ENCODE results near the gene NGF.

Gene NGF

DNA sequence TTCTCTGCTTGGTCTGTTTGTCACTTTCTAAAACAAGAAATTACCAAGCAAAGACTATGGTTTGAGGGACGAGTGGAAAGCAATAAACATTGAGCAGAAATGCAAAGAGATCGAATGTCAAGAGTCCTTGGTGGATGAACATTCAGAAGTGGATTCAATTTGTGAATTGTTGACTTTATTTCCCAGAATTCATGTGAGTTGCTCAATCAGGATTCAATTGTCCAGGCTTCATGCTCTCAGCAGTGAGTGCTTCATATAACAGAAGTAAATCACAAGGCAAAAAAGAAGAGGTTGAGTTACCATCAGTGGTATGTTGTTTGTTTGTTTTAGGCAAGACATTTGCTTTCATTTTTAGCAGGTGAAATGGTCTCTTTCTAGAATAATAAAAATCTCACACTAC is 31.9 kb downstream of the NGF start:
- Mint-ChIP-seq H3K4me1 (no peaks in the 10 kb centered on the region), H3K36me3 (no peaks in the 10 kb centered on the region), H3K4me3 (no peak overlapping the region), H3K9me3 (peaks cover 3% of the 10 kb centered on the region), H3K27ac (no peak overlapping the region)
- no peak for ATAC-seq
- DNase-seq (ENCODE audit: low spot score in 2 of 2) = no peak

DNA sequence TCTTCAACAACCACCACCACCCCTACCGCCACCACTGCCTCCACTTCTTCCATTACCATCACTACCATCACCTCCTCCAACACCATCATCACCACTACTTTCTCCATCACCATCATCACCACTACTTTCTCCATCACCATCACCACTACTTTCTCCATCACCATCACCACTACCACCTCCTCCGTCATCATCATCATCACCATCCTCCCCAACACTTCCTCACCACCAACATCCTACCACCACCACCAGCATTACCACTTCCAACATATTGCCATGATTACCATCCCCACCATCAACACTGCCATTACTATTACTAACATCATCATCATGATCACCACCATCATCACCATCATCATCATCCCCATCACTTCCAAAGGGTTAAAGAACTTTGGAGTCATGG is 34.7 kb downstream of the NGF start:
- Mint-ChIP-seq H3K4me1 (no peaks in the 10 kb centered on the region), H3K9me3 (peaks cover under 1% of the 10 kb centered on the region), H3K4me3 (no peak overlapping the region), H3K36me3 (no peaks in the 10 kb centered on the region), H3K27ac (no peak overlapping the region)
- no peak for ATAC-seq
- DNase-seq (ENCODE audit: low spot score in 2 of 2) = no peak

DNA sequence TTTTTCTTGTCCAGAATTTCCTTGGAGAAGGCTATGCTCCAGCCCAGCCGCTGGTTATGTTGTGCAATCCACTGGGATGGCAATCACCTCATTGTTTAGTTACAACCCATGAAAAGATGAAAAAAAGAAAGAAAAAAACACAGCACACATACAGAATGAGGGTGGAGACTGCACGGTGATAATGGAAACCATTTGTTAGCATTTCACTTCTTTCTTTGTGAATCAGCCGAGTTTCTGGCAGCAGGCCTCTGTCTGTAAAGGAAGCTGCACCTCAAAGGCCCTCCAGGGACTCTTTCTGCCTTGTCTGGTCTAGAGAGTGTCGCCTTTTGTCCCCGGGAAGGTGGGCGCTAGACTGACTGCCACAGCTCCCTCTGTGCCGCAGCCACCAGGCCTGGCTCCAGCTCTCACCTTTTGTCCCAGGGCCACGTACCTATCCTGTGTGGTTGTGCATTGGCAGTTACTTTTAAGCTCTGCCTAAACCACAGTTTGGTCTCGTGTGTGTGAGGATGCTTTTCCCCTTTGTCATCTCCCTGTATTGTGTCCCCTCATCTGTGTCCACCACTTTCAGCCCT is 35.6 kb downstream of the NGF start:
- H3K9me3 Mint-ChIP-seq = no peaks in the 10 kb centered on the region
- H3K36me3 Mint-ChIP-seq = no peaks in the 10 kb centered on the region
- no peak for DNase-seq (ENCODE audit: low spot score in 2 of 2)
- no peak overlapping the region for H3K27ac Mint-ChIP-seq
- ATAC-seq = no peak
- H3K4me3 Mint-ChIP-seq = no peak overlapping the region
- no peaks in the 10 kb centered on the region for H3K4me1 Mint-ChIP-seq

DNA sequence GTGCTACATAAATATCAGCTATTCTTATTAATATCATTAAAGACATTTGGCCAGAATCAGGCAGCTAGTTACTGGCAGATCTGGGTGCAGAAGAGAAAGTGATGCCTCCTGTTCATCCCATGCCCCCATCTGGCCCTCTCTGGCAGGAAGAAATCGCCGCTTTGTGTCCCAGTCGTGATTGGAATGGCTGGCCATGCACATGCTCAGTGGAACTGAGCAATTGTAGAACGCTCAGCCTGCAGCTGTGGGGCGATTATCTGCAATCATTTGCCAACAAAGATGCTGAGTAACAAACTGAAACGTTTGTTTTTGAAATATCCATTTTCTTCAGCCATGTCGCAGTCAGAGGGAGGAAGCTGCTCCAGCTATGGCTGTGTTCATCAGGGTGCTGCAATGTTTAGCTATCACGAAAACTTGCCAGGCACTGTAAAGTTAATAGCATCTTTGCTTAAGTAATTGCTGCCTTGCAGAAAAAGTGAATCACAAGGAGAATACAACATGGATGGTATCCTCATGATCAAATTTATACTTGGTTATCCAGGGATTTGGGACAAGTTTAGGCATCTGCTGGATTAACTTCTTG is 36.5 kb downstream of the NGF start:
- H3K4me3 Mint-ChIP-seq = no peak overlapping the region
- ATAC-seq (no peak), DNase-seq (ENCODE audit: low spot score in 2 of 2) (no peak)
- H3K36me3 Mint-ChIP-seq = no peaks in the 10 kb centered on the region
- no peaks in the 10 kb centered on the region for H3K9me3 Mint-ChIP-seq
- no peak overlapping the region for H3K27ac Mint-ChIP-seq
- H3K4me1 Mint-ChIP-seq = no peaks in the 10 kb centered on the region

DNA sequence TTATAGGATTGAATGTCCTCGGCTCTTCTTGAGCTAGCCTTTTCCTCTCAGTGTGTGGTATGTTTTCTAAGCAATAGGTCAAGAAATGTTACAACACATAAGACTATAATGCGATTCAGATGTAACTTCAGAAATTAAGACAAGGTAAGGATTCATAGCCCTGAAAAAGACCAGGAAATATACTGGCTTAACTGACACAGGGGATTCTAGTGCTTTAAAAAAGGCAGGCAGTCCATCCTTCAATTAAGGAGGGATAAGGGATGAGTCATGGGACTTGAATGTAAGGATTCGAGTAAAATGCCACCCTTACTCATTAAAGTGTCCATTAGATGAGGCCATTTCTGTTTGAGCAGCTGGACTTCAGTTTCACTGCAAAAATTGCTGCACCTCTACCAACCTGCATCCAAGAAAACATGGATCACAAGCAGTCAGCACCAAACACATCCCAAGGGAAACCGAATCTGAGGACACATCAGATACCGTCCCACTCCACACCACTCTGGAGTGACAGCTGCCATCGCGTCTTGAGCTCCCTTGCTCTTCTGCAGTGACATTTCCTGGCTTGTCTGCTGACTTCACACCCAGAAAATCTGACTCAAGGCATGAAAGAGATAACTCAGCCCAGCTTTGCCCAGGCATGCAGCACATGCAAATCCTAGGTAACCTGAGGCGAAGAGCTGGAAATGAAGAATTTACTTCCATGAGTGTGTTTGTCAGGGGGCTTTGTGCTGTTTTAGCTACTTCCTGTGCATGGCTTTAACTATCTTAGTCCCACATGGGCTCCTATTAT is 37.8 kb downstream of the NGF start:
- Mint-ChIP-seq H3K9me3 (no peaks in the 10 kb centered on the region), H3K4me1 (no peaks in the 10 kb centered on the region), H3K36me3 (no peaks in the 10 kb centered on the region), H3K27ac (no peak overlapping the region), H3K4me3 (no peak overlapping the region)
- no peak for ATAC-seq
- no peak for DNase-seq (ENCODE audit: low spot score in 2 of 2)

DNA sequence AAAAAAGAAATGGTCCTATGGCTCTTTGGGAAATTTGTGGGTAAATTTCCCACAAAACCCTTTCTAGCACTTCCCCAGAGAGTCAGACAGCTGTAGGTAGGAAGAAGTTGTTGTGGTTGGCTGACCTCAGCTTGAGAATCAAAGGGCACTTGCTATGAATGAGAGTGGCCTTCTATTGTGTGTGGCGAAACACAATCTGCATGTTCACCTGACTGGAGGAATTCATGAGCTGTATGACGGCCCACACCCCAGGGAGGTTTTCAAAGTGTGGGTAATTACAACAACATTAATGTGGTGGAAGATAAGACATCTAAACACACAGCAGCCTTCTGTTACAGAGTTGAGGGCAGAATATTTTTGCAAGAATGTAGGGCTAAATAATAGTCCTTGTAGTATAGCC is 38.8 kb downstream of the NGF start:
- no peak for DNase-seq (ENCODE audit: low spot score in 2 of 2)
- Mint-ChIP-seq H3K4me1 (no peaks in the 10 kb centered on the region), H3K27ac (no peak overlapping the region)

DNA sequence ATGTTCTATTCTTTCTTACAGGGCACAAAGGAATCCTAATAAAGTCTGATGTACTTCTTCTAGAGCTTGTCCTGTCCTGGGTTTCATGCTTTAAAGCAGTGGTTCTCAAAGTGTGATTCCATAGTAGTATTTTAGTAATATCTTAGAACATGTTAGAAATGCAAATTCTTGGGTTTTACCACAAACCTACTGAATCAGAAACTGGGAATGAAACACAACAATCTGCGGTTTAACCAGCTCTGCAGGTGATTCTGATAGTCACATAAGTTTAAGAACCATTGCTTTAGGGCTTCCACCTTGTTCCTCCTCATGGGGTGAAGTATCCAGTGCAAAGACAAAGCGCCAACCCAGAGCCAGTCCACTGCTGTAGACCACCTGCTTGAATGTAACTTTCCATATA is 41.1 kb downstream of the NGF start:
- Mint-ChIP-seq H3K9me3 (no peaks in the 10 kb centered on the region), H3K36me3 (no peaks in the 10 kb centered on the region), H3K4me3 (no peak overlapping the region), H3K4me1 (no peaks in the 10 kb centered on the region), H3K27ac (no peak overlapping the region)
- DNase-seq (ENCODE audit: low spot score in 2 of 2) (no peak), ATAC-seq (no peak)

More for the DNA sequence above, 38.8 kb downstream of the NGF start:
- Mint-ChIP-seq H3K9me3 (no peaks in the 10 kb centered on the region), H3K4me3 (no peak overlapping the region), H3K36me3 (no peaks in the 10 kb centered on the region)
- no peak for ATAC-seq

DNA sequence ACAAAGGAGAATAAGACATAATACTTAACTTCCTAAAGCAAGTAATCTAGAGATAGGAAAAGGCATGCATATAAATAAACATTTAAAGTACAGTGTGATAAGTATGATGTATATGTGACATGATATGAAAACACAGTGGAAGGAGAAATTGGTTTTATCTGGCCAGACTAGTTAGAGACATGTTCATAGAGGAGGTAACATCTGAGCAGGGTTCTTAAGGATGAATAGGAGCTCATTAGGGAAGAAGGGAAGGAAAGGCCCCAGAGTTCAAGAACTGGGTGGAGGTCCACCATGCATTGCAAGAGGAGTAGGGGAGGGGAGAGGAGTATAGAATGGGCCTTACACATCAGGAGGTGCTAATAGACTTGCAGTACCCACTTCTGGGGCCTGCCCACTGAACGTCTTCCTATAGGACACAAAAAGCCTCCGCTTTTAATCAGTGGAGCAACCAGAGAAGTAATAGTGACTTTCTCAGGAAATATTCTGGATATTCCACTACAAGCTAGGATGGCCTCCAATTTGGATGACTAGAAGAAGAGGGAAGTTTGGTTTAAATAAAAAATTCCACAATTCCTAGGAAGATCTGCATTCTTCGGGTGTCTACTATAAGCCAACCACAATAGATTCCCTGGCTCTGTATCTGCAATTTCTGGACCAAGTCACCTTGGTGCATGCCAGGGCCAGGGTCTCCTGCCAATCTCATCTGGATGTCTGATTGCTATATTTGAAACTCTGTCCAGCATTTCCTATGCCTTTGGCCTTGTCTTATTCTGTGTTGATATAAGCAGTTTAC is 41.9 kb downstream of the NGF start:
- no peak for DNase-seq (ENCODE audit: low spot score in 2 of 2)
- no peak overlapping the region for H3K27ac Mint-ChIP-seq

DNA sequence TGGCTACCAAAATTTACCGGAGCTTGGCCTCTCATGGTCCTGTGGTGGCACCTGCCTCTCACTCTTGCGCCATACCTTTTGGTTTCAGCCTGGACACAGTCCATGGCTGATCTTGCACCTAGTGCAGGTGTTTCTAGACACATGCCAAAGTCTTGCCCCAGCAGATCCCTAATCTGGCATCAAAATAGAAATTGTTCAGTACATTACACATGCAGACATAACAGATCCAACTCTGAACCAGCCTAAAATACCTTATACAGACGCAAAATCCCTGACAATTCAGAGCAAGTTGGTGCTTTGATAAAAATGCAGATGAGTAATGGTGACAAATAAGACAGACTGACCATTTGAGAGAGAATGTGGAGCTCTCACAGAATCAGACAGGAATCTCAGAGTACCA is 44.1 kb downstream of the NGF start:
- no peak for ATAC-seq
- H3K4me1 Mint-ChIP-seq = no peaks in the 10 kb centered on the region

More for the DNA sequence above, 41.9 kb downstream of the NGF start:
- no peak for ATAC-seq
- no peak overlapping the region for H3K4me3 Mint-ChIP-seq
- H3K36me3 Mint-ChIP-seq = no peaks in the 10 kb centered on the region
- H3K4me1 Mint-ChIP-seq = no peaks in the 10 kb centered on the region
- no peaks in the 10 kb centered on the region for H3K9me3 Mint-ChIP-seq

DNA sequence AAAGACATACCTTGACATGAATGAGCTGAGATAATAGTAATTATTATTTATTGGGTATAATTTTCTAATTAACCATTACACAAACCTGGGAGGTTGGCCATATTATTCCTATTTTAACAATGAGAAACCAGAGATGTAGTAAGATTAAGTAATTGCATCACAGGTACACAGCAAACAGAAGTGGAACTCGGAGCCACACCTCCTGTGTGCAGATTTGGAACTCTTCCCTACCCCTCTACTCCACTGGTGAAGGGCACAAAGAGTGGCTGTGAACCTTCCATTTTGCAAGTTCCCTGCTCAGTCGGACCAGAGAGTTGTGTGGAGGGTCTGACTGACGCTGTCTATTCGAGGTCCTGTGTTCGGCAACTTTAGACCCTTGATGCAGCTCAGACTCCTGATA is 45.0 kb downstream of the NGF start:
- Mint-ChIP-seq H3K36me3 (no peaks in the 10 kb centered on the region), H3K9me3 (no peaks in the 10 kb centered on the region), H3K4me1 (no peaks in the 10 kb centered on the region), H3K4me3 (no peak overlapping the region), H3K27ac (no peak overlapping the region)
- ATAC-seq (no peak), DNase-seq (ENCODE audit: low spot score in 2 of 2) (no peak)

More for the DNA sequence above, 44.1 kb downstream of the NGF start:
- H3K9me3 Mint-ChIP-seq = no peaks in the 10 kb centered on the region
- H3K27ac Mint-ChIP-seq = no peak overlapping the region
- no peak overlapping the region for H3K4me3 Mint-ChIP-seq
- H3K36me3 Mint-ChIP-seq = no peaks in the 10 kb centered on the region
- no peak for DNase-seq (ENCODE audit: low spot score in 2 of 2)

DNA sequence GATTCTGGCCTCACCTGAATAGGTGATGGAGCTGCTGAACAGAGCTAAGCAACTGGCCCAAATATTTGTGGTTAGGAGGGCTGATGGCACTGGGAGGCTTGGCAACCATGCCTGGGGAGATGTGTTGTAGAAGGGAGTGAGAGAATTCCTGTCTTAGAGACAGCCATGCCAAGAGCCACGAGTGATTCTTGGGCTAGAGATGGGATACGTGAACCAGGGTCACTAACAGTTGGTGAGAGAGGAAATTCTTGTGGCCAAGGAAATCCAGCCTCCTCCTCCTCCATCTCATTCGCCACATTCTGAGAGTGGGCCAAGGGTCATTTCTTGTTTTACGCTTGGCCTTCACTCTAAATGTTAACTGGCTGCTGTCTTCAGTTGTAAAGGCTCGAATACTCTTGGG is 46.3 kb downstream of the NGF start:
- DNase-seq (ENCODE audit: low spot score in 2 of 2) = no peak
- H3K9me3 Mint-ChIP-seq = no peaks in the 10 kb centered on the region
- no peaks in the 10 kb centered on the region for H3K4me1 Mint-ChIP-seq
- H3K27ac Mint-ChIP-seq = no peak overlapping the region
- H3K36me3 Mint-ChIP-seq = no peaks in the 10 kb centered on the region
- H3K4me3 Mint-ChIP-seq = no peak overlapping the region
- no peak for ATAC-seq

DNA sequence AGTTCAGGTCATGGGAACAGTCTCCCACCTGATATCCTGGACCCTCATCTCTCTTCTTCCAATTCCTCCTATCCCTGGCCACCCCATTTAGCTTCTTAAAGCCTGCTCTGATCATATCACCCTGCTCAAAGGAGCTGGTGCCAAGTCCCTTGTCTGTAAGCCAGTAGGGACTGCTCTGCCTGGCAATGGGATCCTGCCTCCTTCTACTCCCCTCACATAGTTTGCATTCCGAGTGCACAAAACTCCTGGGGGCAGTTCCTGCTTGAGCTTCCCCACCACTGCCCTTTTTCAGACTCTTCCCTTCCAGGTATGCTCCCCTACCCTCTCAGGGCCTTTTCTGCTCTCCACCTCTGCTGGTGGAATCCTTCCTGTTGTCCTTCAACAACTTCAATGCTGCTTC is 48.1 kb downstream of the NGF start:
- Mint-ChIP-seq H3K9me3 (no peaks in the 10 kb centered on the region), H3K27ac (no peak overlapping the region), H3K36me3 (no peaks in the 10 kb centered on the region), H3K4me1 (no peaks in the 10 kb centered on the region), H3K4me3 (no peak overlapping the region)
- ATAC-seq (no peak), DNase-seq (ENCODE audit: low spot score in 2 of 2) (no peak)

DNA sequence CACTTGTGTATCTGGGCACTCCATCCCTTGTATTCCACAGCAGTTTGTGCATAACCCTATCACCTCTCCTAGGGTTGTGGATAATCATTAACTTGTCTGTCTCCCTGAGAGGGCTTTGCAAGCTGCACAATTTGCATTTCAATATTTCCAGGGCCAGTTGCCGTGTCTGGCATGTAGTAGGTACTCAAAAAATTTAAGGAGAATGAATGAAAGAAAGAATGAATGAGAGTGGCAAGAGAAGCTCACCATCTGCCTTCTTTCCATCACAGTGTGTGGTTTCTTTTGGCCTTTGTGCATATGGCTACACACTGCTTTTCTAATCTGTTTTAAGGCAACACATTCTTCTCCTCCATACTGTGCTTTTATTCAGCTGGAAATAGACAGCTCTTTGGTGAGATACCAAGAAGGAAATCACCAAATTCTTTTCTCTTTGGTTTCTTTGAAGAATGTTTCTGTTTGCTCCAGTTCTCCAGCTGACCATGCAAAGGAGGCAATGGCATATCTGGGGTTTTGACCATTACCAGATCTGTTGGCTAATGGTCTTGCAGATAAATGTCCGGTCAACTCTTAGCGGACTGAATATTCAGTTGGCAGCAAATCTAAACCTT is 49.4 kb downstream of the NGF start:
- Mint-ChIP-seq H3K36me3 (no peaks in the 10 kb centered on the region), H3K4me1 (no peaks in the 10 kb centered on the region), H3K27ac (no peak overlapping the region), H3K9me3 (no peaks in the 10 kb centered on the region), H3K4me3 (no peak overlapping the region)
- ATAC-seq = no peak
- no peak for DNase-seq (ENCODE audit: low spot score in 2 of 2)

DNA sequence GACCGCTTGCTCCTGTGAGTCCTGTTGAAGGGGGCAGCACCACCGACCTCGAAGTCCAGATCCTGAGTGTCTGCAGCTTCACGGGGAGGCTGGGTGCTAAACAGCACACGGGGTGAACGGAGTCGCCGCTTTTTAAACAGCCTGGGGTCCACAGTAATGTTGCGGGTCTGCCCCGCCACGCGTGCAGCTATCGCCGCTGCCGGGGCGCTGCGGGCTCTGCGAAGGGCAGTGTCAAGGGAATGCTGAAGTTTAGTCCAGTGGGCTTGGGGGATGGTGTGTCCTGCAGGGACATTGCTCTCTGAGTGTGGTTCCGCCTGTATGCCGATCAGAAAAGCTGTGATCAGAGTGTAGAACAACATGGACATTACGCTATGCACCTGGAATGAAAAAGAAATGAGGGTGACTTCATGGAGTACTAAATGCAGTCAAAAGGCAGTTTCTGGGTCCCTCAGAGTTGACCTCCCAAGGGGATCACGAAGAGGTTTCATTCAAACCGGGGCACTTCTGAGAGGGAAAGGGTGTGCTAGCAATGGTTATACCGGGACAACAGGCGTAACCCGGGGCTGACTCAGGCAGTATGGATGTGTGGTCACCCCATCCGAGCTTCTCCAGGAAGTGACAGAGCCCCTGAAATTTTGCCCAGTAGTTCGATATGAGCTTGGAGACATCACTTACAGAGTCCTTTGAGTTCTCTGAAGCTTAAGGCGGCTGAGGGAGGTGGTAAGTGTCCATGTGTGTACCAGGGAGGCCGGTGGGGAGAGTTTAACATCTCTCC is 51.4 kb downstream of the NGF start:
- Mint-ChIP-seq H3K36me3 (no peaks in the 10 kb centered on the region), H3K4me3 (no peak overlapping the region), H3K9me3 (no peaks in the 10 kb centered on the region), H3K27ac (no peak overlapping the region), H3K4me1 (no peaks in the 10 kb centered on the region)
- DNase-seq (ENCODE audit: low spot score in 2 of 2) (no peak), ATAC-seq (no peak)

DNA sequence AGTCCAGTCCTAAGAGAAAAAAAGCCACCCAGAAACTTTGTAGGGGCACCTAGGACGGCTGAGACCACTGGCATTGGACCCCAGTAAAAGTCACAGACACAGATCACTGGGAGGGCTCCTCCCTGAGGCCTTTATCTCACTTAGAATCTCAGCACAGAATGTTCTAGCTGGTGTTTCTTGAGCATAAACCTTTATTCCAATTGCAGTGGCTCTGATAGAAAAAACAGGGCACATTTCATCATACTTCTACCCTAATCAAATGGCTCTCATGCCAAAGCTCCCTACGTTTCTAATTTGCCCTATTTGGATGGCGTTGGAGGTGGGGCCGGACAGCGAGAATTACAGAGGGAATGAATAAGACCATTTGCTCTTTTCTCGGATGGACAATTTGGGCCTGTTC is 53.8 kb downstream of the NGF start:
- ATAC-seq (no peak), DNase-seq (ENCODE audit: low spot score in 2 of 2) (no peak)
- no peaks in the 10 kb centered on the region for H3K4me1 Mint-ChIP-seq
- no peak overlapping the region for H3K4me3 Mint-ChIP-seq
- H3K9me3 Mint-ChIP-seq = no peaks in the 10 kb centered on the region
- no peaks in the 10 kb centered on the region for H3K36me3 Mint-ChIP-seq
- no peak overlapping the region for H3K27ac Mint-ChIP-seq
